ENCODE results near the gene GBF1. TPM values are rescaled to one million over a fixed set of nuclear protein-coding genes. Genes with fewer than 3 reads are reported as not detected.
A peak's percentile ranks its signal among the peaks of the same experiment; 100 is the strongest.

The GBF1 gene
- total and polyA plus RNA-seq, 2 experiments from 2014 or later: 43.1 to 55.4 TPM

- Histone ChIP-seq H3K27me3 (peaks cover 13% of the 10 kb centered on the region), H3K4me2 (no peak overlapping the region), H3K9me3 (ENCODE audit: low read depth) (no peaks in the 10 kb centered on the region), H4K20me1 (ENCODE audit: insufficient read depth, poor library complexity, severe bottlenecking) (no peaks in the 10 kb centered on the region), H3K36me3 (replicated peaks; ENCODE audit: insufficient read depth, low read depth) (no peaks in the 10 kb centered on the region), H3K9me2 (replicated peaks; ENCODE audit: insufficient read depth) (no peaks in the 10 kb centered on the region), H2AFZ (no peak overlapping the region), H3K4me3 (no peak overlapping the region), H3K27ac (no peak overlapping the region), H3K4me1 (ENCODE audit: insufficient read depth) (peaks cover 11% of the 10 kb centered on the region), H3K79me2 (no peaks in the 10 kb centered on the region)
- WGBS (ENCODE audit: low lambda C conversion rate, missing lambda C conversion rate): 90% methylated on average over 5 of the region's 5 CpGs
- no peak for DNase-seq (ENCODE audit: low spot score)
- TF ChIP-seq EZH2 (IDR thresholded peaks at IDR 0.05; ENCODE audit: borderline replicate concordance) (no peak), CTCF (IDR thresholded peaks at IDR 0.05; ENCODE audit: poor library complexity) (no peak)
Observed at GRCh38 chr10:102222797-102223196, 22.5 kb upstream of the GBF1 start.

- peaks cover 20% of the 10 kb centered on the region for H3K4me1 ChIP-seq (ENCODE audit: insufficient read depth)
- TF ChIP-seq EZH2phosphoT487 (IDR thresholded peaks at IDR 0.05; ENCODE audit: low read depth, severe bottlenecking, unreplicated experiment) (no peak), EZH2 (IDR thresholded peaks at IDR 0.05; ENCODE audit: borderline replicate concordance) (no peak)
- peak within 1 kb of the TSS; percentile 73 for H2AFZ ChIP-seq
- H3K9me3 ChIP-seq (ENCODE audit: low read depth): no peaks in the 10 kb centered on the region
- H3K36me3 ChIP-seq (replicated peaks; ENCODE audit: insufficient read depth, low read depth): no peaks in the 10 kb centered on the region
- DNase-seq (ENCODE audit: low spot score): peak; percentile 92
- no peaks in the 10 kb centered on the region for H3K79me2 ChIP-seq
- peak within 1 kb of the TSS; percentile 68 for H3K4me2 ChIP-seq
- 13% methylated on average over 44 of the region's 47 CpGs for WGBS (ENCODE audit: low lambda C conversion rate, missing lambda C conversion rate)
- H3K4me3 ChIP-seq: no peak within 1 kb of the TSS
- no peaks in the 10 kb centered on the region for H4K20me1 ChIP-seq (ENCODE audit: insufficient read depth, poor library complexity, severe bottlenecking)
- no peaks in the 10 kb centered on the region for H3K9me2 ChIP-seq (replicated peaks; ENCODE audit: insufficient read depth)
- peaks cover 37% of the 10 kb centered on the region for H3K27me3 ChIP-seq
- H3K27ac ChIP-seq: peak within 1 kb of the TSS; percentile 71
Observed at GRCh38 chr10:102225646-102226541, 19.4 kb upstream of the GBF1 start, which contains the start of gene ELOVL3. Gene ELOVL3 (plus strand): TSS chr10:102226299. CDS start chr10:102226549, 250 bp downstream.

GRCh38 chr10:102226542-102226870 is 18.8 kb upstream of the GBF1 start:
- H3K4me3 ChIP-seq: no peak overlapping the region
- H3K79me2 ChIP-seq: no peaks in the 10 kb centered on the region
- H2AFZ ChIP-seq: peak overlapping the region; percentile 28
- H3K36me3 ChIP-seq (replicated peaks; ENCODE audit: insufficient read depth, low read depth): no peaks in the 10 kb centered on the region
- H4K20me1 ChIP-seq (ENCODE audit: insufficient read depth, poor library complexity, severe bottlenecking): no peaks in the 10 kb centered on the region
- H3K4me2 ChIP-seq: peak overlapping the region; percentile 68
- H3K27me3 ChIP-seq: peaks cover 43% of the 10 kb centered on the region
- TF ChIP-seq EZH2phosphoT487 (IDR thresholded peaks at IDR 0.05; ENCODE audit: low read depth, severe bottlenecking, unreplicated experiment): no peak
- TF ChIP-seq CTCF (IDR thresholded peaks at IDR 0.05; ENCODE audit: poor library complexity): no peak
- TF ChIP-seq EZH2 (IDR thresholded peaks at IDR 0.05; ENCODE audit: borderline replicate concordance): no peak
- H3K9me3 ChIP-seq (ENCODE audit: low read depth): no peaks in the 10 kb centered on the region
- 87% methylated on average over 8 of the region's 8 CpGs for WGBS (ENCODE audit: low lambda C conversion rate, missing lambda C conversion rate)
- peaks cover 26% of the 10 kb centered on the region for H3K4me1 ChIP-seq (ENCODE audit: insufficient read depth)
- no peak overlapping the region for H3K27ac ChIP-seq
- no peak for DNase-seq (ENCODE audit: low spot score)
- H3K9me2 ChIP-seq (replicated peaks; ENCODE audit: insufficient read depth): no peaks in the 10 kb centered on the region

- TF ChIP-seq CTCF (IDR thresholded peaks at IDR 0.05; ENCODE audit: poor library complexity) (no peak), EZH2phosphoT487 (IDR thresholded peaks at IDR 0.05; ENCODE audit: low read depth, severe bottlenecking, unreplicated experiment) (no peak), EZH2 (IDR thresholded peaks at IDR 0.05; ENCODE audit: borderline replicate concordance) (no peak)
- Histone ChIP-seq H3K4me1 (ENCODE audit: insufficient read depth) (peaks cover 30% of the 10 kb centered on the region), H3K9me3 (ENCODE audit: low read depth) (no peaks in the 10 kb centered on the region), H3K36me3 (replicated peaks; ENCODE audit: insufficient read depth, low read depth) (no peaks in the 10 kb centered on the region), H3K4me2 (no peak overlapping the region), H2AFZ (no peak overlapping the region), H4K20me1 (ENCODE audit: insufficient read depth, poor library complexity, severe bottlenecking) (no peaks in the 10 kb centered on the region), H3K79me2 (no peaks in the 10 kb centered on the region), H3K9me2 (replicated peaks; ENCODE audit: insufficient read depth) (no peaks in the 10 kb centered on the region), H3K27ac (no peak overlapping the region), H3K4me3 (no peak overlapping the region), H3K27me3 (peaks cover 48% of the 10 kb centered on the region)
- WGBS (ENCODE audit: low lambda C conversion rate, missing lambda C conversion rate): 87% methylated on average over 8 of the region's 8 CpGs
- DNase-seq (ENCODE audit: low spot score): no peak
Observed at GRCh38 chr10:102227050-102227449, 18.3 kb upstream of the GBF1 start.

All from hepatocyte (in vitro differentiated cells).